Measurements from ENCODE around the gene PTPN14.

GRCh38 chr1:214400131-214400530 lies 151.3 kb downstream of the PTPN14 start:
- TF ChIP-seq EZH2 (IDR thresholded peaks at IDR 0.05; ENCODE audit: borderline replicate concordance, insufficient read depth, low read length, poor library complexity, severe bottlenecking) (no peak), CTCF (IDR thresholded peaks at IDR 0.05; ENCODE audit: poor library complexity, severe bottlenecking) (no peak), SMC3 (conservative IDR thresholded peaks at IDR 0.05; ENCODE audit: poor library complexity) (no peak), POLR2AphosphoS5 (IDR thresholded peaks at IDR 0.05) (no peak)

Data from neural cell (in vitro differentiated cells).